ENCODE measurements around the gene ZAP70. TPM values are rescaled to one million over a fixed set of nuclear protein-coding genes. Genes with fewer than 3 reads are reported as not detected.

ZAP70 gene
- total and polyA plus RNA-seq, 2 donors (not counting 1 experiment from before 2014, with no cell fraction given): 3.4 to 20.5 TPM

- ATAC-seq (ENCODE audit: low read depth) (no peak), DNase-seq (no peak)
- no peak overlapping the region for H3K27ac ChIP-seq (ENCODE audit: low read length in 2 of 2)
- H3K27me3 Mint-ChIP-seq: no peaks in the 10 kb centered on the region
- no peaks in the 10 kb centered on the region for H3K9me3 Mint-ChIP-seq (ENCODE audit: insufficient read depth)
- WGBS (ENCODE audit: insufficient coverage): no CpG with 5 or more reads among the region's 1 CpG
- H3K4me2 ChIP-seq (replicated peaks; ENCODE audit: low read depth, low read length, poor library complexity, severe bottlenecking): no peak overlapping the region
- no peak overlapping the region for H3K9ac ChIP-seq (ENCODE audit: low read length)
- H3K4me1 ChIP-seq (ENCODE audit: control insufficient read depth in 2 of 2, insufficient read depth in 2 of 2, low read length in 2 of 2): no peaks in the 10 kb centered on the region
- H3K27me3 ChIP-seq (replicated peaks in 1 of 4; ENCODE audit: control extremely low read depth in 1 of 4, control insufficient read depth in 3 of 4, insufficient read depth in 4 of 4, low read length in 3 of 4): no peaks in the 10 kb centered on the region
- POLR2A ChIA-PET: interaction anchor here (0.7 kb wide), 1 partner anchor 72 kb away, joined by 9 read pairs; no protein-coding TSS in a partner anchor
- intact Hi-C loops (cut with micrococcal nuclease): no loop called here
- no peaks in the 10 kb centered on the region for H3K36me3 ChIP-seq (replicated peaks in 1 of 2; ENCODE audit: control extremely low read depth in 1 of 2, control insufficient read depth in 1 of 2, extremely low read depth in 1 of 2, insufficient read depth in 2 of 2, low read length in 1 of 2)
- H4K20me1 ChIP-seq (ENCODE audit: control insufficient read depth, insufficient read depth, low read length, poor library complexity, severe bottlenecking): no peaks in the 10 kb centered on the region
- no peak overlapping the region for H3K4me3 Mint-ChIP-seq
- TF ChIP-seq EZH2 (IDR thresholded peaks at IDR 0.05; ENCODE audit: borderline replicate concordance, insufficient read depth, low read depth, low read length, poor library complexity, severe bottlenecking) (no peak), CTCF (IDR thresholded peaks at IDR 0.05) (no peak)
- H3K27ac Mint-ChIP-seq: no peak overlapping the region
- H2AFZ ChIP-seq (ENCODE audit: insufficient read depth, low read depth, low read length, poor library complexity, severe bottlenecking): no peak overlapping the region
- no peaks in the 10 kb centered on the region for H3K79me2 ChIP-seq (ENCODE audit: control insufficient read depth, insufficient read depth, low read length)
- no peaks in the 10 kb centered on the region for H3K4me1 Mint-ChIP-seq
- H3K9me3 ChIP-seq (ENCODE audit: control extremely low read depth in 1 of 3, control insufficient read depth in 2 of 3, insufficient read depth in 1 of 3, low read length in 2 of 3): peaks cover 0 to 11% (median 5%) of the 10 kb centered on the region in 3 donors
- no peak overlapping the region for H3K4me3 ChIP-seq (ENCODE audit: control extremely low read depth in 1 of 5, extremely low read depth in 1 of 5, insufficient read depth in 1 of 5, low read depth in 2 of 5, low read length in 4 of 5)
- CTCF ChIA-PET: interaction anchor here (0.8 to 2.1 kb wide), 2 partner anchors 10 to 22 kb away, joined by 3 to 9 read pairs; no protein-coding TSS in a partner anchor
Measured at GRCh38 chr2:97730245-97730644, 16.9 kb downstream of the ZAP70 start.

GRCh38 chr2:97731274-97732020 is 18.1 kb downstream of the ZAP70 start:
- H3K79me2 ChIP-seq (ENCODE audit: control insufficient read depth, insufficient read depth, low read length): no peaks in the 10 kb centered on the region
- TF ChIP-seq EZH2 (IDR thresholded peaks at IDR 0.05; ENCODE audit: borderline replicate concordance, insufficient read depth, low read depth, low read length, poor library complexity, severe bottlenecking): no peak
- TF ChIP-seq CTCF (IDR thresholded peaks at IDR 0.05): no peak
- ATAC-seq (ENCODE audit: low read depth): no peak
- no peak overlapping the region for H3K4me2 ChIP-seq (replicated peaks; ENCODE audit: low read depth, low read length, poor library complexity, severe bottlenecking)
- CTCF ChIA-PET: no interaction called here
- no peak overlapping the region for H2AFZ ChIP-seq (ENCODE audit: insufficient read depth, low read depth, low read length, poor library complexity, severe bottlenecking)
- H3K36me3 ChIP-seq (replicated peaks in 1 of 2; ENCODE audit: control extremely low read depth in 1 of 2, control insufficient read depth in 1 of 2, extremely low read depth in 1 of 2, insufficient read depth in 2 of 2, low read length in 1 of 2): no peaks in the 10 kb centered on the region
- H3K4me1 ChIP-seq (ENCODE audit: control insufficient read depth in 2 of 2, insufficient read depth in 2 of 2, low read length in 2 of 2): no peaks in the 10 kb centered on the region
- H3K9ac ChIP-seq (ENCODE audit: low read length): no peak overlapping the region
- no peaks in the 10 kb centered on the region for H3K27me3 ChIP-seq (replicated peaks in 1 of 4; ENCODE audit: control extremely low read depth in 1 of 4, control insufficient read depth in 3 of 4, insufficient read depth in 4 of 4, low read length in 3 of 4)
- no peaks in the 10 kb centered on the region for H3K9me3 Mint-ChIP-seq (ENCODE audit: insufficient read depth)
- no peaks in the 10 kb centered on the region for H3K4me1 Mint-ChIP-seq
- peaks cover 0 to 11% (median 5%) of the 10 kb centered on the region in 3 donors for H3K9me3 ChIP-seq (ENCODE audit: control extremely low read depth in 1 of 3, control insufficient read depth in 2 of 3, insufficient read depth in 1 of 3, low read length in 2 of 3)
- no peak overlapping the region for H3K4me3 ChIP-seq (ENCODE audit: control extremely low read depth in 1 of 5, extremely low read depth in 1 of 5, insufficient read depth in 1 of 5, low read depth in 2 of 5, low read length in 4 of 5)
- 81% methylated on average over 8 of the region's 12 CpGs for WGBS (ENCODE audit: insufficient coverage)
- POLR2A ChIA-PET: no interaction called here
- H4K20me1 ChIP-seq (ENCODE audit: control insufficient read depth, insufficient read depth, low read length, poor library complexity, severe bottlenecking): no peaks in the 10 kb centered on the region
- H3K27ac Mint-ChIP-seq: no peak overlapping the region
- no peak for DNase-seq
- no peak overlapping the region for H3K4me3 Mint-ChIP-seq
- H3K27me3 Mint-ChIP-seq: peaks cover 3% of the 10 kb centered on the region
- intact Hi-C loops (cut with micrococcal nuclease): no loop called here
- H3K27ac ChIP-seq (ENCODE audit: low read length in 2 of 2): no peak overlapping the region
